ENCODE results near the gene LAP3. TPM values are rescaled to one million over a fixed set of nuclear protein-coding genes. Genes with fewer than 3 reads are reported as not detected.

Gene LAP3
- total RNA-seq, 4 donors from 2014 or later, result 66.8 to 89.8 (median 81.6) TPM

DNA sequence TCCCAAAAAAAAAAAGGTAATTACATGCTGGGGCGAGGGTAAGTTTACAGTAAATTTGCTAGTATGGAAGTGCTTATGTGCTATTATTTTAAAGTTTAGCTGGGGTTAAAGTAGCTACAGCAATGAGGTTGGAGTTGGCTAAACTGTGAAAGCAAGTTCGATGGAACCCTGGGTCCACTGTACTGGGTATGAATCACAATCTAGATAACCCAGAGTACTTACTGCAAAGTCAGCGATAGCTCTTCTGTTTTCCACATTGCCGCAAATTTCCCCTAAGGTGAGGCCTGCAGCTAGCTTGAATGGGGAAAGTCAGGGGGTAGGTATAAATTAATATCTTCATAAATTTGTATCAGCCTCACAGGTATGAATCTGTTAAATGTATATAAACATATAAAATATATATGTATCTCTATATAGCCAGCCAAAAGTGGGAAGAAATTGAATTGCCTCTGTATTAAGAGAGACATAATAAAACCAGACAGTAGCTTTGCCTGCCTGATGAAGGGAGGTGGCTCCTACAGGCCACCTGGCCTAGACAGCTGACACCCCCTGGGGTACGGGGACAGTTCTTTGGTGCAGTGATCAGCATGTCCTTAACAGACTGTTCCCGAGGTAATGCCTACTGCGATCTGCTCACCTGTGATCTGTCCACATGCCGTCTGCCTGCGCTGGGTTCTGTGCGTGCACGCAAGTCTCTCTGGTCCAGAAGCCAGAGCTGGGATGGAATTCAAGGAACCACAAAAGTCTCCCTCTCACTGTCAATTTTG is 31.4 kb upstream of the LAP3 start:
- Histone ChIP-seq H3K27me3 (peaks cover 4% of the 10 kb centered on the region), H3K4me3 (replicated peaks in 1 of 3) (no peak overlapping the region), H3K36me3 (no peaks in the 10 kb centered on the region), H3K4me1 (peaks cover 0 to 2% of the 10 kb centered on the region in 2 donors), H3K27ac (no peak overlapping the region), H3K9me3 (no peaks in the 10 kb centered on the region)
- WGBS, 2 donors, result 74 to 79% methylated on average over 11 of the region's 11 CpGs
- no peak for DNase-seq
- TF ChIP-seq POLR2A (IDR thresholded peaks at IDR 0.05) (no peak), CTCF (IDR thresholded peaks at IDR 0.05) (no peak)
- intact Hi-C loops (cut with DNase I), result loop anchor here (5.0 kb wide), 1 partner anchor 1047 kb away; no protein-coding TSS in a partner anchor

DNA sequence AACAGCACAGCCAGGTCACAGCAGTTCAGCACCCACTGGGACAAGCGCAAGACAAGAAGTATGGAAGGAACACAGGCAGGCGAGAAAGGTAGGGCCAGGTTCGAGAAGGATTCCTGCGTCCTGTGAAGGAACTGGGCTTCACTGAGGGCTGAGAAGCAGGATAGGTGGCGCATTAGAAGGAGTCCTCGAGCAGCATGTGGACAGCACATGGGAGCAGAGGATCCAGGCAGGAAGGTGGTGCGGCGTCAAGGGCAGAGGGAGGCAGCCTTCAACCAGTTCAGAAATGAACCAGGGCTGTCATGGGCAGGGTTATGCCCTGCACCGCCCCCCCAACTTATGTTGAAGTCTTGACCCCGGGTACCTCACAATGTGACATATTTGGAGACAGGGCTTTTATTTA is 30.8 kb upstream of the LAP3 start:
- no peak for TF ChIP-seq CTCF (IDR thresholded peaks at IDR 0.05)
- TF ChIP-seq POLR2A (IDR thresholded peaks at IDR 0.05), result no peak
- Histone ChIP-seq H3K36me3 (no peaks in the 10 kb centered on the region), H3K27ac (no peak overlapping the region), H3K4me1 (peaks cover 0 to 2% of the 10 kb centered on the region in 2 donors), H3K4me3 (replicated peaks in 1 of 3) (no peak overlapping the region), H3K27me3 (peaks cover 4% of the 10 kb centered on the region), H3K9me3 (no peaks in the 10 kb centered on the region)
- intact Hi-C loops (cut with DNase I), result loop anchor here (5.0 kb wide), 1 partner anchor 1046 kb away; no protein-coding TSS in a partner anchor
- 74 to 90% methylated on average over 10 of the region's 10 CpGs for WGBS, 2 donors
- DNase-seq, result no peak

- intact Hi-C loops (cut with DNase I), result loop anchor here (5.0 kb wide), 1 partner anchor 1046 kb away; no protein-coding TSS in a partner anchor
- Histone ChIP-seq H3K27ac (no peak overlapping the region), H3K4me3 (replicated peaks in 1 of 3) (no peak overlapping the region), H3K9me3 (no peaks in the 10 kb centered on the region), H3K27me3 (peaks cover 4% of the 10 kb centered on the region), H3K4me1 (peaks cover 0 to 2% of the 10 kb centered on the region in 2 donors), H3K36me3 (no peaks in the 10 kb centered on the region)
- 76 to 84% methylated on average over 8 to 12 of the region's 12 CpGs for WGBS, 2 donors
- DNase-seq, result no peak
- no peak for TF ChIP-seq POLR2A (IDR thresholded peaks at IDR 0.05)
- no peak for TF ChIP-seq CTCF (IDR thresholded peaks at IDR 0.05)
These were observed 30.3 kb upstream of the LAP3 start for GRCh38 chr4:17546678-17547077.

- Histone ChIP-seq H3K27me3 (no peaks in the 10 kb centered on the region), H3K36me3 (no peaks in the 10 kb centered on the region), H3K9me3 (no peaks in the 10 kb centered on the region), H3K4me3 (replicated peaks in 1 of 3) (no peak overlapping the region), H3K27ac (no peak overlapping the region), H3K4me1 (peaks cover 0 to 2% of the 10 kb centered on the region in 2 donors)
- no peak for DNase-seq
- intact Hi-C loops (cut with DNase I), result no loop called here
- TF ChIP-seq CTCF (IDR thresholded peaks at IDR 0.05) (no peak), POLR2A (IDR thresholded peaks at IDR 0.05) (no peak)
- WGBS, 2 donors, result 89 to 90% methylated on average over 3 of the region's 3 CpGs
These were observed 26.4 kb upstream of the LAP3 start for GRCh38 chr4:17550549-17550948.

- Histone ChIP-seq H3K36me3 (no peaks in the 10 kb centered on the region), H3K9me3 (no peaks in the 10 kb centered on the region), H3K27me3 (no peaks in the 10 kb centered on the region), H3K4me1 (peaks cover 0 to 2% of the 10 kb centered on the region in 2 donors), H3K4me3 (replicated peaks in 1 of 3) (no peak overlapping the region), H3K27ac (no peak overlapping the region)
- TF ChIP-seq CTCF (IDR thresholded peaks at IDR 0.05), result no peak
- no peak for TF ChIP-seq POLR2A (IDR thresholded peaks at IDR 0.05)
- DNase-seq, result no peak
- 54 to 56% methylated on average over 5 of the region's 5 CpGs for WGBS, 2 donors
- intact Hi-C loops (cut with DNase I), result no loop called here
These were observed 24.6 kb upstream of the LAP3 start for GRCh38 chr4:17552427-17552826.
